ENCODE measurements around the gene C11orf68.
"Not testable (repeated sequence)": the region's sequence is repeated elsewhere in the genome, so short reads cannot be mapped to it uniquely, and the experiment has no call there.

C11orf68 gene

DNA sequence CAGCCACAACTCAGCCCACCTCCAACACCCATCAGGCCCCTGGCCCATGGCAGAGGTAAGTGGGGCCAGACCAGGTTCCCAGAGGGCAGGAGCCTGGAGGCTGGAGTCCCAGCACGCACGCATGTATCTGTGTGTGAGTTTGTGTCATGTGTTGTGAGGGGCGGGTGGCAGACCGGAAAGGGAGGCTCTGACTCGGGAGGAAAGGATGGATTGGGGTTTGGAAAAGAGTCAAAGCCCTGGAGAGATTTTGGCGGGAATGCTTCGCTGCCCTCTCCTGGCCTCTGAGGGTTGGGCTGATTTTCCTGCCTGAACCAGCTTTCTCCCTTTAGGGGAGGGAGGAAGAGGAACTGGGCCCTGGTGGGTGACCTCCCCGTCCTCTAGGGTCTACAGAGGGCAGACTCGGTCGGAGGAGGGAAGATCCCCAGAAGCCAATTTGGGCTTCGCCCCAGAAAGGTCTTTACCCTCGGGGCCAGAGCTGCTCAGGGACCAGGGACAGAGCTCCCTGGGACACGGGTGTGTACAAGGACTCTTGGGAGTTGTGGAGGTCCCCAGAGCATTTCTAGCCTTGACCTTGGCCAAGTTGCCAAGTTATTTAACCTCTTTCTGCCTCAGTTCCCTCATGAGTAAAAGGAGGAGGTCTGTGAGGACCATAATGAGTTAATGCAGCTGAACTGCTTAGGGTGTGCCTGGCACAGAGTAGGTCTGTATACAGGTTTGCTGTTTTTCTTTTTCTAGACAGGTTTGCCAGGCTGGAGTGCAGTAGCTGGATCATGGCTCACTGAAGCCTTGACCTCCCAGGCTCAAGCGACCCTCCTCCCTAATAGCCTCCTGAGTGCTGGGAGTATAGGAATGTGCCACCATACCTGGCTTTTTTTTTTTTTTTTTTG is 6.9 kb downstream of the C11orf68 start:
- DNase-seq, result no peak

DNA sequence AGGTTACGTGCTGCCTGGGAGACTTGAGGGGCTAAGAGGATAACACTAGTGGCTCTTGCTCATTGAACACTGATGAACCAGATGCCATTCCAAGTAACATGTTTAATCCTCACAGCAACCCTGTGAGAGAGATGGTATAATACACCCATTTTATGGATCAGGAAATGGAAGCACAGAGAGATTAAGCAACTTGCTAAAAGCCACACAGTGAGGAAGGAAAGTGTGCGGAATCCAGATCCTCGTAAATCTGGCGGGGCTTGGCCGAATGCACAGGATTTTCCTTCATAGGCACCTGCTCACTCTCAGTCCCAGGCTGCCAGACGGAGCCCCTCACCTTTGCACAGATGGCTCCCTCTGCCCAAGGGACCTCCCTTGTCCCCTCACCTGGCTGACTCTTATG is 11.0 kb downstream of the C11orf68 start:
- DNase-seq, result no peak

DNA sequence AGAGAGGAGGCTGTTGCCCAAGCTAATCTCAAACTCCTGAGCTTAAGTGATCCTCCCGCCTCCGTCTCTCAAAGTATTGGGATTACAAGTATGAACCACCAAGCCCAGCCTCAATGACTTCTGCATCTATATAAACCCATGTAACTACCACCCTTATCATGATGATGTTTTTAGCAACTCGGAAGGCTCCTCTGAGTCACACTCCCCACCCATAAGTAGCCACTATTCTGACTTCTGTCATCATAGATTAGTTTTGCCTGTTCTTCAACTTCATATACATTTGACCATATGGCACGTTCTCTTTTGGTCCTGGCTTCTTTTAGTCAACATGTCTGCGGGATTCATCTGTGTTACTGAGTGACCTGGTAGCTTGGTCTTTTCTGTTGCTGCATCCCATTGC is 12.3 kb downstream of the C11orf68 start:
- DNase-seq, result no peak

DNA sequence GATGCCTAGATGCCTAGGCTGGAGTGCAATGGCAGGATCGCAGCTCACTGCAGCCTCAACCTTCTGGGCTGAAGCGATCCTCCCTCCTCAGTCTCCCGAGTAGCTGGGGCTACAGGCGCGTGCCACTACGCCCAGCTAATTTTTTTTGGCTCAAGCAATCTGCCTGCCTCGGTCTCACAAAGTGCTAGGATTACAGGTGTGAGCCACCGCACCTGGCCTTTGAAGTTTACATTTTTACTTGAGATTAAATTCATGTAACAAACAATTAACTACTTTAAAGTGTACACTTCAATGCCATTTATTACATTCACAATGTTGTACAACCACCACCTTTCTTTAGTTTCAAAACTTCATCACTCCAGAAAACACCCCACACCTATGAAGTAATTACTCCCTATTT is 15.1 kb downstream of the C11orf68 start:
- DNase-seq, result no peak

DNA sequence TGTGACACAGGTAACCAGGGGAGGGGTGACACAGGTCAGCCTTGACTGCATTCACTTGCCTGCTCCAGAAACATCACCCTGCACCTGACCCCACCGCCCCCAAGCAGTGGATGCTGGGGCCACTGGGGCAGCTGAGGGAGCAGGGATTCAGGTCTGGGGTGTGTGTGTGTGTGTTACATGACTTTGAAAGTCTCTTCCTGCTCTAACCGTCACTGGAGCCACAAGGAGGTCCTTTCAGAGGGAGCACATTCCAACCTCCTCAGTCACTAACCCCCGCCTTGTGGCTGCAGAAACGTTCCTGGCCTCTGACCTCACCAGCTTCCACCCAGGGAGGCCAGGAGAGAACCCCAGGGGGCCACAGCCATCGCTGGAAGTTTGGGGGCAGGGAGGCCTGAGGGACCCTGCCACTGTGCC is 15.8 kb downstream of the C11orf68 start:
- no peak for DNase-seq

DNA sequence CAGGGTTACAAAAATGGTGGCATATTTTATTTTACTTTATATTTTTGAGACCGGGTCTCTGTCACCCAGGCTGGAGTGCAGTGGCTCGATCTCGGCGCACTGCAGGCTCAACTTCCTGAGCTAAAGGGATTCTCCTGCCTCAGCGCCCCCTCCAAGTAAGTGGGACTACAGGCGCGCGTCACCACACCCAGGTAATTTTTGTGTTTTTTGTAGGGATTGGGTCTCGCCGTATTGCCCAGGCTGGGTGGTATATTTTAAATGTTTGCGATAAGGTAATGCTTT is 18.0 kb downstream of the C11orf68 start:
- no peak for DNase-seq

DNA sequence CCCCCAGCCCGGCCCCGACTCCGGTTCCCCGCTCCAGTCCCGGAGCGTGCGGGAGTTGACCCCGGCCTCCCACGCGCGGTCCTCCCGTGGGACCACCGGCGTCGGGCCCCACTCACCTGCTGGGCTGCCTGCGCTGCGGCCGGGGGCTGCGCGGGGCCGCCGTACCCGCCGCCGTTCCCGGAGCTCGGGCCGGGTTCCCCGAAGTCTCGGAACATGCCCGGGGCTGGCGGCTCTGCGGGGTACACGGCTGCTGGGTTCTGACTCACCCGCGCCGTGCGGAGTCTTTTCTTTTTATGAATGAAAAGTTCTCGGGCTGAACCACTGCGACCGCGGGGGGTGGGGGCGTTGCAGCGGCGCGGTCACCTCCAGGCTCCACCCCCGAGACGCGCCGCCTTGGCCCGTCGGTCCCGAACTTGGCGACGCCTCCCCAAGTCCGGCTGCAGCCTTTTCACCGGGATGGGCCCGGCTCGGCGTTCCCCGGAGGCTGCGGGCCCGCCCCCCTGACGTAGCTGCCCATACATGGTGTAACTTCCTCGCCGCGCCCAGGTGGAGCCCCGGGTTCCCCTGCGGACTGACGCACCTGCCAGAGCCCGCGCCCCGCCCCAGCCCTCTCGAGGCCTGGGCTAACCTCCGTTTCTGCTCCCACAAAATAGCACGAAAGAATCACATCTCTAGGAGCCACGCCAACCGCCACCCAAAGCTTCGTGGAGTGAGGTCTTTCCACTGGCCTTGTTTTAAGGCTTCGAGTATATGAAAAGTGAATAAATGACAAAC is 18.6 kb downstream of the C11orf68 start, which contains the start of gene FOSL1:
TSS of gene FOSL1 (minus strand) at position 264 of the 774 bp plus-strand sequence. CDS start at position 215, 49 bp downstream.
- no peak for DNase-seq

DNA sequence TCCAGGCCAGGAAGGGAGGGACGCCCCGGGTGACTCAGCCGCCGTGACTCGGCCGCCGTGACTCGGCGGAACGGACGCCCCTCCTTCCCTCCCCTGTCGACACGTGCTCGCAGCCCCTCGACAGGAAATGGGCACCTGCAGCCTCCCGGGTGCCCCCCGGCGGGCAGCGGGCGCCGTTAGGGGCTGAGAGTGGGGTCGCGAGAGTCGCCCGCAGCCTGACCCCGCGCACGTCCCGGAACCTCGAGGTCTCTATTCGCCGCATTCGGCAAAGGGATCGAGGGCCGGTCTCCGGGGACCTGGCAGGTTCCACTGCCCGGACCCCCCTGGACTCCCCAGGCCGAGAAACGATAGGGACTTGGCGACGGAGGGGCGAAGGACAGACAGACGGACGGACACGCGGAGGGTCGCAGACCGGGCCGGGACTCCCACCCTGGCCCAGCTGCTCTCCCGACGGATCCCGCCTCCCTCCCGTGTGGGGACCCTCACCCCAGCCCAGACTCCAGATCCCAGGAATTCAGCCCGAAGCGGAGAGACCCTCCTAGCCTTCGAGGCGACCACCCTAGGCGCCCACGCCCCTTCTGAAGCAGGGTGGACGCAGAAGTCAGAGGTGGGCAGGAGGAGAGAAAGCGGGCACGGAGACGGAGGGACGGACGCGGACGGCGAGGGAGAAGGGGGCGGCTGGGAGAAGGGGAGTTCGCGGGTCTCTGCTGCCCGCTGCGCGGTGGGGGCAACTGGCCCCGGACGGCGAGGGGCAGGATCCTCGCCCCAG is 19.3 kb downstream of the C11orf68 start:
- DNase-seq, result no peak

DNA sequence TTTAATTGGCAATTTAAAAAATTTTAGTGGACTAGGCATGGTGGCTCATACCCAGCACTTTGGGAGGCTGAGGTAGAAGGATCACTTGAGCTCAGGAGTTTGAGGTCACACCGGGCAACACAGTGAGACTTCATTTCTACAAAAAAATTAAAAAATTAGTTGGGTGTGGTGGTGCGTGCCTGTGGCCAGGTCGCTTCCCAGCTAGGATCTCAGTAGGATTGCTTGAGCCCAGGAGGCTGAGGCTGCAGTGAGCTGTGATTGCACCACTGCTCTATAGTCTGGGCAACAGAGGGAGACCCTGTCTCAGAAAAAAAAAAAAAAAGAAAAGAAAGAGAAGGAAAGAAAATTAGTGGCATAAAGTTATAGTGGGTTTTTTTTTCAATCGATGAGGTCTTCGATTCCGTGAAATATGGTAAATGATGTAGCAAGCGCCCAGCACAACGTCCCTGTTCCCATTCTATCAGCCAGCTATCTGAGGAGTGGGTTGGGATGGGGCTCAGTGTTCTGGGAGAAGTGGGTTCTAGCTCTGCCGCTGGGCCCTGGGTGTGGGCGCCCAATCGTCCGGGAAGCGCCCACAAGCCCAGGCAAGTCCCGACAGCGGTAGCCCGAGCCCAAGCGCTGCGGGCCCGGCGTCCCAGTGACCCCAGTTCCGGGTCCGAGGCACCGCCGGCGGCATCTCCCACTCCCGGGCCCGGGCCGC is 20.1 kb downstream of the C11orf68 start:
- no peak for DNase-seq

DNA sequence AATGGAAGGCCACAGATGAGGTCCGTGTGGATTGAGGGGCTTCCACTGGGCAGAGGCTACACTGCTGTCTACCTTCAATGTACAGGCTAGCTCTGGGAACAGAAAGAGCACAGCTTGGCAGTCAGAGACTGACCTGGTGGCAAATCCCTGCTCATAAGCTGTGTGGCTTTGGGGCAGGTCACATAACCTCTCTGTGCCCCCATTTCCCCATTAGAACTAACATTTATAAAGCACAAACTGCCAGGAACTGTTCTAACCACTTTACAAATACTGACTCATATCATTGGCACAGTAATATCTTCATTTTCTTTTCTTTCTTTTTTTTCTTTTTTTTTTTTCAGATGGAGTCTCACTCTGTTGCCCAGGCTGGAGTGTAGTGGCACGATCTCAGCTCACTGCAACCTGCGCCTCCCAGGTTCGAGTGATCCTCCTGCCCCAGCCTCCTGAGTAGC is 21.8 kb downstream of the C11orf68 start:
- no peak for DNase-seq

DNA sequence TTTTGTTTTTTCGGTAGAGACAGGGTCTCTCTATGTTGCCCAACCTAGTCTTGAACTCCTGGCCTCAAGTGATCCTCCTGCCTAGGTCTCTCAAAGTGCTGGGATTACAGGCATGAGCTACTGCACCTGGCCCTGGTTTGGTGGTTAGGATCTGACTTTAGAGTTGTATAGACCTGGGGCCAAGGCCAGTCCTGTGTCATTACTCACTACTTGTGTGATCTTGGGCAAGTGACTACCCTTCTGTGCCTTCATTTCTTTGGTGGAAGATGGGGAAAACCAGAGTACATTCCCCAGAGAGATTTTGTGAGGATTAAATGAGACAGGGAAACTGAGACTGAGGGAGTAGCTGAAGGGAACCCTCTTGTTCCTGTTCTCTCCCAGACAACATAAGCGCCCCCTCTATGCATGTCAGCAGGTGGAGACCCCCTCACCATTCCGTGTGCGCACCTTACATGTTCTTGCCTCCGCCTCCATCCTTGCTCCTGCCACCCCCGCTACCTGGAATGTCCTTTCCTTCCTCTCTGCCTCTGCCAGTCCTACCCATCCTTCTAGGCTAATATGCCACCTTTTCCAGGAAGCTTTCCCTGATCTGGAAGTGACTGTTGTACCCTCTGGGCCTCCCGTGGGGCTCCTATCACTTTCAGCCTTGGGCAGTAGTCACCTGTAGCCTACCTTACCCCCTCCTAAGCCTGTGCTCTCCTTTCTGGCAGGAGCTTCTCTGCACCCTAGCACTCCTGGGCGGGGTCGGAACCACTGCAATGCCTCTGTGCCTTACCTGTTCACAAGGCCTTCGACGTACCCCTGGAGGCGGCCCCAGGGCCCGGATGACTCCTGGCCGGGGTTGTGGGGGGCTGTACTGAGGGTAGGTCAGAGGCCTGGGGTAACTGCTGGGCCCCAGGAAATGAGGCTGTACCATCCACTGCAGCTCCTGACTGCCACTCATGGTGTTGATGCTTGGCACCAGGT is 22.5 kb downstream of the C11orf68 start:
- no peak for DNase-seq

DNA sequence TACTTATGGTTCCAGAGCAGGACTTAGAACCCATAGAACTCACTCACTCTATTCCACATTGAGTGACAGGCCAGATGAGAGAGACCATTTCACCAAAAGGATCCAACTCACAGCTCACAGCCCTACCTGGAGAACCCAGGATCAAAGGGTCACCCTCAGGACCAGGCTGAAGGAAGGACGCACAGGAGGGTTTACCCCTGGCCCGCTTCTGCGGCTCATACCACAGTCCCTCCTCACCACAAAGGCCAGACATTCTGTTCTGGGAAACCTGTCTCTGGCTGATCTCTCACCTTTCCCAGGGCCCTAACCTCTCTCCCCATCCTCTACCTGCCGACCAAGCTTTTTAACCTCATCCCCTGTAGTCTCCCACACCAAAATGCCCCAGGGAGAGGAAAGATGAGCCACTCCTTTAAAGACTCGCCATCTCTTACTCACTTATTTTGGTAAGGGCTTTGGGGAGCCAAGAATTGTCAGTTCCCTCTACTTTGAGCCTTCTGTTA is 23.3 kb downstream of the C11orf68 start:
- DNase-seq, result no peak

DNA sequence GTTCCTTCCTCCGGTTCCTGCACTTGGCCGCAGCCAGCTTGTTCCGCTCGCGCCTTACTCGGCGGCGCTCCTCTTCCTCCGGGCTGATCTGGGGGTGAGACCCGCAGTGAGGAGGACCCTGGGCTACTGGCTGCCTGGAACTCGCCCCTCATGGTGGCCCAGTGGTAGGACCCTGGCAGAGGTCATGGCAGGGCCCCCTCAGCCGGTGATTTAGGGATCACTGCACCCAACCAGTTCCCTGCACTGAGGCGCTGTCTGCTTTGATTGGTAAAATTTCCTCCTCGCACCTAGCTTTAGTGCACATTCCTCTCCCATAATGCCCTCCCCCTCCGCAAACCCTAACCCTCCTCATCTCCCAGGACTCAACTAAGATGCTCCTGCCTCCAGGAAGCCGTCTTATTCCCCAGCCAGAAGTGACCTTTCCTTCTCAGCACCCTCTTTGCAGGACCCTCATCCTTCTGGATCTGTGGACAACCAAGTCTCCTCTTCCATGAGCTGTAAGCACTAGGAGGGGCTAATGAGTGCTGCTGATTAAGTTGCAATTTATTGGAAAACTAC is 24.7 kb downstream of the C11orf68 start:
- DNase-seq, result no peak

DNA sequence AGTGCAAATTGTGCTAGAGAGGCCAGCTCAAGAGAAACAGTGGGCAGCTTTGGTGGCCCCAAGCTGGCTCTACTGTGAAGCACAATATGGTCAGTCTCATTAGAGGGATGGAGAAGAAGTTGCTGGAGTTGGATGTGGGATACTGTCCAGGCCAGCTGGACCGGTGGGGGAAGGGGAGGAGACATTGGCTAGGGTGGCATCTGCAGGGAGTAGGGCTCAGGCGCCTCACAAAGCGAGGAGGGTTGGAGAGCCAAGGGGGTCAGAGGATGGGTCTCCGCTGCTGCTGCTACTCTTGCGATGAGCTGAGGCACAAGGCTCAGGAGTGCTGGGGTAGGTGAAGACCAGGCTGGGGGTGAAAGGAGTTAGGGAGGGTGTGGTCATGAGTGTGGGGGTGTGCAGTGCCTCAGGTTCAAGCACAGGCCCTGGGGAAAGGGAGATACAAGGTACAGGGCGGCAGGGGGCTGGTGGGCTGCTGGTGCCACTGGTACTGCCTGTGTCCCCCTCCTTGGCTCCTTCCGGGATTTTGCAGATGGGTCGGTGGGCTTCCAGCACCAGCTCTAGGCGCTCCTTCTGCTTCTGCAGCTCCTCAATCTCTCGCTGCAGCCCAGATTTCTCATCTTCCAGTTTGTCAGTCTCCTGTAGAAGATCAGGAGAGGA is 26.1 kb downstream of the C11orf68 start:
- no peak for DNase-seq

DNA sequence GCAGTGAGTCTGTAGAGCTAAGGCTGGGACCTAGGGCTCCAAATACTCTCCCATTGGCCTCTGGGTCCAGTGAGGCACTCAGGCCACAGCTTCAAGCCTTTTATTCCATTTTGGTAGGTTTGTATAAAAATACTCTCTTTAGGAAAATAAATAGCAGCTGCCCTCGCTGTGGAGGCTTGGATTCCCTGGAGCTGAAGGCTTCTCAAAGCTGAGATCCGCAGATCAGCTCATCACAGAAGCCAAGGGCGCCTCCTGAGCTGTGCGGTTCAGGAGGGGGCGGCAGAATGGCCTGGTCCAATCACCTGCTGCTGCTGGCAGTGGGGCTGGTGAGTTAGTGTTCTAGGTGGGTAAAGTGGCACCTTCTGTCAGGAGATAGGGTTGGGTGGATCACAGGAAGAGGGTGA is 26.7 kb downstream of the C11orf68 start:
- DNase-seq, result not testable (repeated sequence)

DNA sequence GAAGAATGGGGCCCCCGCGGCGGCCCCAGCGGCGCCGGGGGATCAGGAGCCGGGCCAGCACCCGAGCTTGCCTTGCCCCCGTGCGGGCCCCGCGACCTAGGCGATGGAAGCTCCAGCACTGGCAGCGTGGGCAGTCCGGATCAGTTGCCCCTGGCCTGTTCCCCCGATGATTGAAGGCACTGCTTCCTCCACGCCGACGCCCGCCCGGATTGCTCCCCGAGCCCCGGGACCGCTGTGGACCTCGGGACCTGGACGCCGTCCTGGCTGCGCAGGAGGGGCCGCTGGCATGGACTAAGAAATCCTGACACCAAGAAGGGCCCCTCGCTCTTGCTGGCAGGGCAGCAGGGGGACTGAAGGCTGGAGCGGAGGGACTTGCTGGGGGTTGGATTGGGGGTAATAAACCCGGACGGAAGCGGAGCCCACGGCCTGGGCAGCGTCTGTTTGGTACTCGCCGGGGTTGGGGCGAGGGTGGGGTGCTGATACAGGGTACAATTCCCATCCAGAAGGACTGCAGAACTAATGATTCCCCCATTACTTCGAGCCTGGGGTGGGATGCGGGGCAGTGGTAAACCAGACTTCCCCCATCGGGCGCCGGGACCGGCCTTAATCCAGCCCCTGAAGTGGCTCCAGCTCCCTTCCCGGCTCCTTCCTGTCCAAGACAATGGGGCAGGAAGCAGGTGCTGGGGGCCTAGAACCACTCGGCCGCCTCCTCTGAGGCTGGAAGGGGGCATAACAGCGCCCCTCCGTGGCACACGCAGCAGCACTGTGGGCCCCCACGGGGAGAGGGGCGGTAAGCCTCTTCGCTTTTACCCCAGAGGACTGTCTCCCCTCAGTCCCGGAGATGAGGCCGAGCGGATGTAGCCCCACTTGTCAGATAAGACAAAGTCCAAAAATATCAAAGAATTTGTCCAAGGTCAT is 27.4 kb downstream of the C11orf68 start:
- DNase-seq, result no peak

DNA sequence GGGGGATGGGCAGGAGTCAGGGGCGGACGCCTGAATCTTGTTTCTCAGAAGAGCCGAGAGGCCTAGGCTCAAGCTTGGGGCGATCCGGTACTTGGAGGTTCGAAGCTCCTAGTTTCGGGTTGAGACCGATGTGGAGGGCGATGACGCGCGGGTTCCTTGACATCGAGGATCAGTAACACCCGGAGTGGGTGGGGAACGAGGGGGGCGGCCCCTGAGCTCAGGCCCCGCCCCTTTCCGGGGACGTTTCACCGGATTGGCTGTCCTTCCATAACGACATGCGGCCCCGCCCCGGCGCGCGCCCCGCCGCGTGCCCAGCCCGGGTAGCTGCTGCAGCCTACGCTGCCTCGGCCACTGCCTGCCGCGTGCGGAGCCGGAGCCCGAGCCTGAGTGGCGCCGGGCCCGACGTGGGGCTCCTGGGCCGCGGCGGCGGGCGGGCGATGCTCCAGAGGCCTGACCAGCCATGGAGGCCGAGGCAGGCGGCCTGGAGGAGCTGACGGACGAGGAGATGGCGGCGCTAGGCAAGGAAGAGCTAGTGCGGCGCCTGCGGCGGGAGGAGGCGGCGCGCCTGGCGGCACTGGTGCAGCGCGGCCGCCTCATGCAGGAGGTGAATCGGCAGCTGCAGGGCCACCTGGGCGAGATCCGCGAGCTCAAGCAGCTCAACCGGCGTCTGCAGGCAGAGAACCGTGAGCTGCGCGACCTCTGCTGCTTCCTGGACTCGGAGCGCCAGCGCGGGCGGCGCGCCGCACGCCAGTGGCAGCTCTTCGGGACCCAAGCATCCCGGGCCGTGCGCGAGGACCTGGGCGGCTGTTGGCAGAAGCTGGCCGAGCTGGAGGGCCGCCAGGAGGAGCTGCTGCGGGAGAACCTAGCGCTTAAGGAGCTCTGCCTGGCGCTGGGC is 28.3 kb downstream of the C11orf68 start, which contains the start of gene CCDC85B:
TSS of gene CCDC85B (plus strand) at position 350 of the 895 bp plus-strand sequence. CDS start at position 461, 111 bp downstream.
- peak; percentile 58 for DNase-seq

Measured in NCI-H187 treated with DMSO at 0.1 percent for 48 hours (cell line).